Mucosa of rectum (tissue), 2 donors: Measurements from ENCODE around the gene GAD1.

Source experiments
- H3K27ac ChIP-seq, 2 donors: one replicate each; pipeline ENCODE4 v1.7.0; 2013; ENCODE audit warnings: inconsistent platforms in 2 of 2, low read depth in 2 of 2, low read length in 2 of 2
- H3K27me3 ChIP-seq, 2 donors: one replicate each; pipeline ENCODE4 v1.7.0; 2013; ENCODE audit warnings: low read length in 2 of 2; ENCODE audit not compliant: control insufficient read depth in 2 of 2, insufficient read depth in 2 of 2
- H3K36me3 ChIP-seq, 2 donors: one replicate each; pipeline ENCODE4 v1.7.0; 2013; ENCODE audit warnings: low read length in 2 of 2; ENCODE audit not compliant: control insufficient read depth in 2 of 2, insufficient read depth in 2 of 2
- H3K4me1 ChIP-seq, 2 donors: one replicate each; pipeline ENCODE4 v1.7.0; 2013; ENCODE audit warnings: low read length in 2 of 2, mild to moderate bottlenecking in 1 of 2; ENCODE audit not compliant: control insufficient read depth in 2 of 2, insufficient read depth in 2 of 2
- H3K4me3 ChIP-seq, 2 donors: one replicate each; pipeline ENCODE4 v1.7.0; 2013; ENCODE audit warnings: low read length in 2 of 2
- H3K9ac ChIP-seq, 2 donors: one replicate each; pipeline ENCODE4 v1.7.0; 2013; ENCODE audit warnings: low read length in 2 of 2, low read depth in 1 of 2, mild to moderate bottlenecking in 1 of 2
- H3K9me3 ChIP-seq, 2 donors: one replicate each; pipeline ENCODE4 v1.7.0; 2013; ENCODE audit warnings: low read length in 2 of 2; ENCODE audit not compliant: control insufficient read depth in 2 of 2
- donor health status: healthy.
- donor health status: Normal muscosa, but diverticular disease.

The GAD1 gene

DNA sequence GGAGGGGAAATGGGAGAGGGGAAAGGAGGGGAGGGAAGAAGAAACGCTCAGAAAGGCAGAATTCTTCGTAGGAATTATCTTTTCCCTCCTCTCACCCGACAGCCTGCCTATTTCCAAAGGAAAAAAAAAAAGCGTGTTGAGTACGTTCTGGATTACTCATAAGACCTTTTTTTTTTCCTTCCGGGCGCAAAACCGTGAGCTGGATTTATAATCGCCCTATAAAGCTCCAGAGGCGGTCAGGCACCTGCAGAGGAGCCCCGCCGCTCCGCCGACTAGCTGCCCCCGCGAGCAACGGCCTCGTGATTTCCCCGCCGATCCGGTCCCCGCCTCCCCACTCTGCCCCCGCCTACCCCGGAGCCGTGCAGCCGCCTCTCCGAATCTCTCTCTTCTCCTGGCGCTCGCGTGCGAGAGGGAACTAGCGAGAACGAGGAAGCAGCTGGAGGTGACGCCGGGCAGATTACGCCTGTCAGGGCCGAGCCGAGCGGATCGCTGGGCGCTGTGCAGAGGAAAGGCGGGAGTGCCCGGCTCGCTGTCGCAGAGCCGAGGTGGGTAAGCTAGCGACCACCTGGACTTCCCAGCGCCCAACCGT, at the start of gene GAD1:
Gene GAD1 (plus strand): TSS at position 384 of the 589 bp plus-strand sequence. CDS start 1,705 bp downstream, outside the sequence.
- Histone ChIP-seq H3K4me1 (peaks cover 23 to 25% of the 10 kb centered on the region in 2 donors), H3K27ac (no peak within 1 kb of the TSS), H3K9ac (no peak within 1 kb of the TSS), H3K4me3 (peak within 1 kb of the TSS; percentile 59), H3K36me3 (no peaks in the 10 kb centered on the region), H3K27me3 (peaks cover 69 to 74% of the 10 kb centered on the region in 2 donors), H3K9me3 (no peaks in the 10 kb centered on the region)

DNA sequence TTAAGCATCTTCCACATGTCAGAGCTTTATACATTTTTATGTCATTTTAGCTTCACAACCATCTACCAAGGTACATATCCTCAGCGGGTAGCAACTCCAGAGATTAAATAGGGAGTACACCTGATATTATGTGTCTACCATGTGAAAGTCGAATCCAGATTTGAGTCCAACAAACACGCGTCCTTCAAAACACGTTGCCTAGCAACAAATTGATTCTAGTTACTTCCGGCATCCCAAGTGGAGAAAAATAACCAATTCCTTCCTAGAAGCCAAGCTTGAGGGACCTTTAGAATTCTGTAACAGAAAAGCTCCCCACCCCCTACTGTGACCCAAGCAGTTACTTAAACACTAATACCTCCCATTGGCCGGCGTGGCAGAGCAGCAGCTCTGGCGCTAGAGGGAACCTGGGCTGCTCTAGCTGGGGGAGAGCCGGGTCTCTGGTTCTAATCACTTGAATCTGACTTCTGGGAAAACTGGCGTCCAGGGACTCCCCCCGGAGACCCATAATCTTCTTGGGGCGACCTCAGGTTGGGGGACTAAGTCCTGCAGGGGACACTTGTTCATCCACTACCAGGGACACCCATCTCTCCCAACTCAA, 46.6 kb upstream of the GAD1 start, which contains the start of gene ERICH2:
Gene ERICH2 (plus strand): TSS at position 371 of the 598 bp plus-strand sequence. CDS start 304 bp downstream, outside the sequence.
- Histone ChIP-seq H3K27me3 (no peaks in the 10 kb centered on the region), H3K27ac (peak within 1 kb of the TSS; percentile 56 to 74), H3K9me3 (no peaks in the 10 kb centered on the region), H3K9ac (peak within 1 kb of the TSS; percentile 72 to 75), H3K4me1 (peaks cover 5 to 9% of the 10 kb centered on the region in 2 donors), H3K36me3 (no peaks in the 10 kb centered on the region), H3K4me3 (peak within 1 kb of the TSS; percentile 82 to 87)

DNA sequence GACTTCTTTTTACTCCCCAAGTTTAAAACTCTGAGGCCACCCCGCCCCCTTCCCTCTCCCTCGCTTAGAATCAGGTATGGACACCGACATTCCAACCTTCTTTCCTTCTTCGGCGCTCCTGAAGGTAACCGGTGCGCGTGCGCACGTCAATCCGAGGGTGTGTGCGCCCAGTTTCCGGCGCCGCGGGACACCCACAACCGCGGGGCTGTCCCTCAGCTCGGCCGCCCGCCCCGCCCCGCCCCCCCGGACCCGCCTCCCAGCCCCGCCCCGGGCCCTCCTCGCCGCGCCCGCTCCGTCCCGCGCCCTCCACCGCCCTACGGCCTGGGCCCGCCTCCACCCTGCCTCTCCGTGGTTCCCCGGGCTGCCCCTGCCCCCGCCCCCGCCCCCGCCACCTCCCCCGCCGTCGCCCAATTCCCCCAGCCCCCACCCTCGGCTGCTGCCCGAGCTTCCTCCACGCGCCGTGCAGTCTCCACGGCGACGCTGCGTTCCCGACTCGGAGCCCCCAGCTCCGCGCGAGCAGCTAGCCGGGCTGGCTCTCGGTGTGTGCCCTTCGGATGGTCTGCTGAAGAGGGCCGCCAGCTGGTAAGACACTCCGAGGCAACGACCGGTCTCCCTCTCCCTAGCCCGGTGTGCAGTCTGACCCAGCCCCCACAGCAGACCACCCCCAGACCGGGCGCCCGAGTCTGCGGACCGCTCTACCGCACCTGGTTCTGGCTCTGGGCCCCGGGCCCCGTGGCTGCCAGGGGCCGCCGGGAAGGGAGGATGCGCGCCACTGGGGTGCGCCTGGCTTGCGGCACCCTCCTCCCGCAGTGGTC, 45.9 kb upstream of the GAD1 start:
- H3K9me3 ChIP-seq: no peaks in the 10 kb centered on the region
- peaks cover 5 to 9% of the 10 kb centered on the region in 2 donors for H3K4me1 ChIP-seq
- peak overlapping the region; percentile 82 to 87 for H3K4me3 ChIP-seq
- H3K9ac ChIP-seq: peak overlapping the region; percentile 72 to 75
- H3K27me3 ChIP-seq: no peaks in the 10 kb centered on the region
- peak overlapping the region; percentile 56 to 74 for H3K27ac ChIP-seq
- H3K36me3 ChIP-seq: no peaks in the 10 kb centered on the region

DNA sequence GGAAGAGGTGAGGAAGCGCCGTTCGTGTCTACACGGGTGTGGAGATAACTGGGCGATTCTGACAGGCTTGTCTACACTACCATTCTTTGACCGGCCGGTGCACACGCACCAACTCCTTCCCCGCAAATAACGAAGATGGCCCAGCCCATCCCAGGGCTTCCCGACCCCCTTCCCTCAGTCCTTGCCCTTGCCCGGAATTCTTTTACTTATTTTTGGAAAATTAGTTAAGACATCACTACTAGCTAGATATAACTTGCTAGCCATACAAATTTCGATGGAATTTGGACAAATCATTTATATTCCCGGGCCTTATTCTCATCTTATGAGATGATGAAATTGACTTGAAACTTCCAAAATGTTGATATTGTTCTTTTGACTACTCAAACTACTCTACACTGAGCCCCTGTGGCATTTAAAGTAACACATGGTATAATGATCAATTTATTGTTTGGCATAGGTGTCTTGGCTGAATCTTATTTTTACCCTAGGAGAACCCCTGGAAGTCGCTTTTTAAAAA, 45.2 kb upstream of the GAD1 start:
- peak overlapping the region; percentile 55 to 71 for H3K4me3 ChIP-seq
- no peaks in the 10 kb centered on the region for H3K27me3 ChIP-seq
- H3K9ac ChIP-seq: peak overlapping the region in 1 of 2 donors; percentile 21
- H3K4me1 ChIP-seq: peaks cover 5 to 9% of the 10 kb centered on the region in 2 donors
- no peaks in the 10 kb centered on the region for H3K36me3 ChIP-seq
- no peaks in the 10 kb centered on the region for H3K9me3 ChIP-seq
- H3K27ac ChIP-seq: no peak overlapping the region

DNA sequence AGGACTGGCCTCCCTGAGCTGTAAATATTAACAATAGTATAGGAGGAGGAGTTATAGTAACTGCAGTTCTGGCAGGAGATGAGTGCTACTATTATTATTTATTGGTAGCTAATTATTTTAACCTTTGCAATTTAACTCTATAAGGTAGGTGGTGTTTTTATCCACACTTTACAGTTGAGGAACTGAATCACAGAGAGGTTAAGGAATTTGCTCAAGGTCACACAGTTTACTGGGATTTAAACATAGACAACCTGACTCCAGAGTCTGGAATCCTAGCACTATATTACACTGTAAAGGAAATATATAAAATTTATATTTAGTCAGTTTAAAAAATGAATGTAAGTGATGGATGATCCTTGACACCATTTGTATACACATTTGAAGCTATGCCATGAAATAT, 44.4 kb upstream of the GAD1 start:
- peaks cover 5 to 9% of the 10 kb centered on the region in 2 donors for H3K4me1 ChIP-seq
- H3K27ac ChIP-seq: no peak overlapping the region
- no peak overlapping the region for H3K9ac ChIP-seq
- no peaks in the 10 kb centered on the region for H3K9me3 ChIP-seq
- no peak overlapping the region for H3K4me3 ChIP-seq
- no peaks in the 10 kb centered on the region for H3K27me3 ChIP-seq
- H3K36me3 ChIP-seq: no peaks in the 10 kb centered on the region

DNA sequence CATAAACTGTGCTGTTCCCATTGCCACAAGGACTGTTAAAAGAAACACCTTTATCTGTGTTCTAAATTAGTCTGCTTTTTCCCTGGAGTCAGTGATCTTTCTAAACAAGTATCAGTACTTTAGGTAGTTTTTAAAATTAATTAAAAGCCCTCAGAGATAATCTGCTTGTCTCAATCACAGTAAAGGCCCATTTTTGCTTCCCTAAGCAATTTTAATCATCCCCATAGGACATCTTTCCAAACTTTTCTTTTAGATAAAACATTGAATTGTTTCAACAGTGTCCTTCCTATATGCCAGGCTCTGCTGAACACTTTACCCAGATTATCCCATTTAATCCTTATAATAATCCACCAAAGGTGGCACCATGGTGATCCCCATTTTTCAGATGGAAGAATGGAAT, 42.6 kb upstream of the GAD1 start:
- Histone ChIP-seq H3K9me3 (no peaks in the 10 kb centered on the region), H3K4me1 (peaks cover 5 to 9% of the 10 kb centered on the region in 2 donors), H3K27me3 (no peaks in the 10 kb centered on the region), H3K27ac (no peak overlapping the region), H3K36me3 (no peaks in the 10 kb centered on the region), H3K4me3 (no peak overlapping the region), H3K9ac (no peak overlapping the region)

DNA sequence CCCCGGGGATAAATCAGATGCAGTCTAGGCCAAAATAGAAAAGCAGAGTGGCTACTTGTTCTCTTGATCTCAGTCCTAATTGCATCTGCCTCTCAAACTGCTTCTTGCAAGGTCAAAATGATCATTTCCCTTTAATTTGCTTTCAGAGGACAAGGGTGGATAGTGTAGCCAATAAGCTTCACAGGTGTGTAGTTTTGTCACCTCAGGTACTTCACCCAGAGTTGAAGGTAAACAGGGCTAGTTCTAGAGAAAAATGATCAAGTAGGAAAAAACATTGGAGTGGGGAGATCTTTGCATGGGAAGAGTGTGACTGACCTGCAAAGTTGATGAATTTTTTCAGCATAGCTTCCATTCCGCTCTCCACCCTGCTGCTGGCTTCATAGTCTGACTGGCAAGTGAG, 37.8 kb upstream of the GAD1 start:
- H3K4me1 ChIP-seq: no peaks in the 10 kb centered on the region
- H3K27ac ChIP-seq: no peak overlapping the region
- H3K27me3 ChIP-seq: peaks cover 0 to 4% of the 10 kb centered on the region in 2 donors
- H3K4me3 ChIP-seq: no peak overlapping the region
- no peak overlapping the region for H3K9ac ChIP-seq
- no peaks in the 10 kb centered on the region for H3K9me3 ChIP-seq
- H3K36me3 ChIP-seq: no peaks in the 10 kb centered on the region

DNA sequence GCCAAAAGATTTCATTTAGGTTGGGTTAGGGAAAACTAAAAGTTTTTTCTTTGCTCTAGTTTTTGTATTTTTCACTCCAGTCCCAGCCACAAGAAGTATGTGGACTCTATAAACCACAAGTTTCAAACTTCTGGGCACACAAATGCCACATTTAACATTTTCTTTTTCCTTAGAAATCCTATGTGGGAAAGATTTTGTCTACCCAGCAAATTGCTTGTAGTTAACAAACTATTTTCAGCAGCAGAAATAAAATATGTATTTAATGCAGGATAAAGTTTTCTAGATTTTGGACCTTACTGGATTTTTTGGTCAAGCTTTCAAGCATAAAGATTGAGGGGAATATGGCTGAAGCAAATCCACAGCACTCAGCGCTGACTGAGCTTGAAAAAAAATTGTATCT, 37.4 kb upstream of the GAD1 start:
- H3K9me3 ChIP-seq: no peaks in the 10 kb centered on the region
- no peaks in the 10 kb centered on the region for H3K4me1 ChIP-seq
- H3K27me3 ChIP-seq: peaks cover 0 to 4% of the 10 kb centered on the region in 2 donors
- H3K9ac ChIP-seq: no peak overlapping the region
- H3K36me3 ChIP-seq: no peaks in the 10 kb centered on the region
- no peak overlapping the region for H3K4me3 ChIP-seq
- H3K27ac ChIP-seq: no peak overlapping the region

DNA sequence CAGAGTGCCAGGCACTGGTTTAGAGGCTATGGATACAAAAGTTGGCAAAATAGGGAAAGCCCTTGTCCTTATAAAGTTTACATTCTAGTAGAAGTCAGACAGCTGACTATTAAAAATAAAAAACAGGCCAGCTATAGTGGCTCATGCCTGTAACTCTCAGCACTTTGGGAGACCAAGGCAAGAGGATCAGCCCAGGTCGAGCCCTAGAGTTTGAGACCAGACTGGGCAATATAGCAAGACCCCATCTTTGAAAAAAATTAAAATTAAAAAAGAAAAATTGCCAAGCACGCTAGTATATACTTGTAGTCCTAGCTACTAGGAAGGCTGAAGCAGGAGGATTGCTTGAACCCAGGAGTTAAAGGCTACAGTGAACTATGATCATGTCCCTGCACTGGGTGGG, 34.0 kb upstream of the GAD1 start:
- Histone ChIP-seq H3K27me3 (peaks cover 0 to 4% of the 10 kb centered on the region in 2 donors), H3K9ac (no peak overlapping the region), H3K9me3 (no peaks in the 10 kb centered on the region), H3K36me3 (no peaks in the 10 kb centered on the region), H3K27ac (no peak overlapping the region), H3K4me1 (no peaks in the 10 kb centered on the region), H3K4me3 (no peak overlapping the region)

DNA sequence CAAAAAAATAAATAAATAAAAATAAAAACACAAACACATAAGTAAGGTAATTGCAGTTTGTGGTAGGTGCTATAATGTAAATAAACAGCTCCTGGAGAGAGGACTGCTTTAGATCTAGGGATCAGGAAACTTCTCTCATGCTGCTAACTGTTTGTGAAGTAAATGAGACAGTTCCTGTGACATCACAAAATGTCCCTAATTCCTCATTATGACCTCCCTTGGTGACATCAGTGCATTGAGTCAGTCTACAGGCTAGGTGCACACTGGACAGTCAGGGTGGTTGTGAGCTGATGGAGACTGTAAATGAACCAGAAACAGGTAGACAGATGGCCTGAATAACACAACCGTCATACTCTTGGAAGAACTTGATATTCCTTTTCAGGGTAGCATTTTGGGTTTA, 33.1 kb upstream of the GAD1 start:
- no peak overlapping the region for H3K27ac ChIP-seq

More for the DNA sequence above, 33.1 kb upstream of the GAD1 start:
- no peaks in the 10 kb centered on the region for H3K9me3 ChIP-seq
- H3K4me3 ChIP-seq: no peak overlapping the region
- no peaks in the 10 kb centered on the region for H3K36me3 ChIP-seq
- no peak overlapping the region for H3K9ac ChIP-seq
- peaks cover 0 to 4% of the 10 kb centered on the region in 2 donors for H3K27me3 ChIP-seq
- H3K4me1 ChIP-seq: no peaks in the 10 kb centered on the region
